Lung (tissue), 12 donors: Measurements from ENCODE around the gene SLC6A6. TPM values are rescaled to one million over a fixed set of nuclear protein-coding genes. Genes with fewer than 3 reads are reported as not detected.
"Not testable (repeated sequence)": the region's sequence is repeated elsewhere in the genome, so short reads cannot be mapped to it uniquely, and the experiment has no call there.

Experiments
- ATAC-seq: fragments of 200-7000 bp; cut with Tn5 transposase; one replicate; pipeline ENCODE4 v1.9.1; 2020; ENCODE audit warnings: moderate number of reproducible peaks; ENCODE audit not compliant: insufficient read depth, low FRiP score
- DNase-seq, 3 donors: peaks; one replicate each; pipeline ENCODE4 v3.0.0-alpha.2; 2013 to 2017
- H3K27ac ChIP-seq, 2 donors: one replicate each; pipeline ENCODE4 v1.5.1; 2013; ENCODE audit warnings: mild to moderate bottlenecking in 2 of 2, moderate library complexity in 2 of 2, control low read depth in 1 of 2, inconsistent platforms in 1 of 2, low read depth in 1 of 2, low read length in 1 of 2
- H3K27me3 ChIP-seq, 3 donors: one replicate each; pipeline ENCODE4 v1.5.1; 2013; ENCODE audit warnings: low read length in 2 of 3; ENCODE audit not compliant: control insufficient read depth in 3 of 3, insufficient read depth in 3 of 3
- H3K36me3 ChIP-seq, 4 donors: one replicate each; pipeline ENCODE4 v1.5.1; 2013; ENCODE audit warnings: low read length in 4 of 4, mild to moderate bottlenecking in 1 of 4, moderate library complexity in 1 of 4; ENCODE audit not compliant: control insufficient read depth in 4 of 4, insufficient read depth in 4 of 4
- H3K4me1 ChIP-seq, 5 donors: one replicate each; pipeline ENCODE4 v1.5.1; 2013; ENCODE audit warnings: low read length in 5 of 5, mild to moderate bottlenecking in 2 of 5, moderate library complexity in 1 of 5; ENCODE audit not compliant: control insufficient read depth in 5 of 5, insufficient read depth in 5 of 5
- H3K4me3 ChIP-seq: one replicate; pipeline ENCODE4 v1.5.1; 2013; ENCODE audit warnings: mild to moderate bottlenecking, control low read depth, moderate library complexity
- H3K9ac ChIP-seq, 2 donors: one replicate each; pipeline ENCODE4 v1.5.1; 2013; ENCODE audit warnings: low read length in 2 of 2, control low read depth in 1 of 2; ENCODE audit not compliant: insufficient read depth in 1 of 2
- H3K9me3 ChIP-seq, 4 donors: one replicate each; pipeline ENCODE4 v1.5.1; 2013; ENCODE audit warnings: low read length in 3 of 4, mild to moderate bottlenecking in 1 of 4, moderate library complexity in 1 of 4; ENCODE audit not compliant: control insufficient read depth in 4 of 4, insufficient read depth in 3 of 4
- CTCF ChIP-seq: IDR thresholded peaks from 2 replicates; pipeline ENCODE4 v1.5.1; 2012; ENCODE audit warnings: mild to moderate bottlenecking; ENCODE audit errors: control extremely low read depth, extremely low read depth
- WGBS, 2 donors: extraction: QIAGEN DNeasy Blood & Tissue Kit; methylation state at CpG; one replicate each; pipeline ENCODE4 v1.1.7; 2013; 5-methylcytosine and 5-hydroxymethylcytosine counted together
- polyA plus RNA-seq, 2 donors: library from polyadenylated mRNA; stranded (reverse); fragments of 200-250 nt; gene quantifications; one replicate each; pipeline ENCODE4 v1.2.1, GENCODE V29; 2013
- total RNA-seq, 2 donors: library from RNA; depleted of rRNA in 1 of 2; stranded (reverse); fragments of >200 nt in 1 of 2; gene quantifications; one replicate each; pipeline ENCODE4 v1.2.1, GENCODE V29; 2014 to 2021
- donor health status: control.
- donor health status: control.
- donor health status: Bipolar disorder and iron deficiency.
- donor health status: healthy.
- donor health status: DM: yes; HTN: yes; CAD: no.

Gene SLC6A6
- total and polyA plus RNA-seq, 4 donors = 16.1 to 96.3 (median 57.4) TPM

DNA sequence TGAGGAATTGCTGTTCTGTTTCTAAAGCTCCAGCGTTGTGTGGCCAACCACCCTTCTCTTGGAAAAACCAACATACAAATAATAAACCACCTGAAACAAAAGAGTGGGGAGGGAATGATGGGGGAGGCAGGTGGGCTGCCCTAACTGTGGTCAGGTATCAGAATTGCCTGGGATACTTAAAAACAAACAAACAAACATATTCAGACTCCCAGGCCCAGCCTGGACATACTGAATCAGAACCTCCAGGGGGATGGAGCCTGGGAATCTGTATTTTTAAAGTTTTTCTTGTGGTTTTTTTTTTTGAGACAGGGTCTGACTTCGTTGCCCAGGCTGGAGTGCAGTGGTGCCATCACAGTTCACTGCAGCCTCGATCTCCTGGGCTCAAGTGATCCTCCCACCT is 4.4 kb downstream of the SLC6A6 start:
- Histone ChIP-seq H3K36me3 (peaks cover 0 to 6% (median 1%) of the 10 kb centered on the region in 4 donors), H3K9me3 (no peaks in the 10 kb centered on the region), H3K27ac (no peak overlapping the region), H3K9ac (no peak overlapping the region), H3K4me3 (no peak overlapping the region), H3K4me1 (peaks cover 4 to 30% (median 18%) of the 10 kb centered on the region in 5 donors), H3K27me3 (no peaks in the 10 kb centered on the region)
- ATAC-seq (no peak), DNase-seq (no peak)
- TF ChIP-seq CTCF = no peak
- WGBS, 2 donors = 86 to 90% methylated on average over 3 of the region's 3 CpGs

DNA sequence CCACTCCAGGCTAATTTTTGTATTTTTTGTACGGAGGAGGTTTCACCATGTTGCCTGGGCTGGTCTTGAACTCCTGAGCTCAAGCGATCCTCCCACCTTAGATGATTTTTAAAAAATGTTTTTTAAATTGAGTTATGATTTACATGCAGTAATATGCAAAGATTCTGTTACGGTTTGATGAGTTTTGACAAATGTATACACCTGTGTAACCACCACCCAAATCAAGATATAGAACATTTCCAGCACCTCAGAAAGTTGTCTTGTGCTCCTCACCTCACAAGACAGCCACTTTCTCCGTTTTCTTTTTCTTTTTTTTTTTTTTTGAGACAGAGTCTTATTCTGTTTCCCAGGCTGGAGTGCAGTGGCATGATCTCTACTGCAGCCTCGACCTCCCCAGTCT is 4.8 kb downstream of the SLC6A6 start:
- Histone ChIP-seq H3K27ac (no peak overlapping the region), H3K4me1 (peaks cover 4 to 30% (median 18%) of the 10 kb centered on the region in 5 donors)
- 89 to 90% methylated on average over 5 of the region's 5 CpGs for WGBS, 2 donors

DNA sequence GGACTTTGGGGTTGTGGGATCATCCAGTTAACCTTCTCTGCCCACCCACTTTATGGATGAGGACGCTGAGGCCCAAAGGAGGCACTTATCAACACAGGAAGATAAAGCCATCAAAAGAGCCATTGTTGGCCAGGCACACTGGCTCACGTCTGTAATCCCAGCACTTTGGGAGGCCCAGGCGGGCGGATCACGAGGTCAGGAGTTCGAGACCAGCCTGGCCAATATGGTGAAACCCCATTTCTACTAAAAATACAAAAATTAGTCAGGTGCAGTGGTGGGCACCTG is 7.3 kb downstream of the SLC6A6 start:
- Histone ChIP-seq H3K4me1 (peaks cover 0 to 24% (median 22%) of the 10 kb centered on the region in 5 donors), H3K27ac (peak overlapping the region in 1 of 2 donors; percentile 68)
- 90 to 92% methylated on average over 6 of the region's 6 CpGs for whole genome bisulfite sequencing, 2 donors
- H3K4me3 ChIP-seq, H3K36me3 ChIP-seq, DNase-seq, H3K9me3 ChIP-seq, H3K9ac ChIP-seq, H3K27me3 ChIP-seq, ATAC-seq: not testable (repeated sequence)

More for the DNA sequence above, 4.8 kb downstream of the SLC6A6 start:
- peaks cover 0 to 6% (median 2%) of the 10 kb centered on the region in 4 donors for H3K36me3 ChIP-seq
- H3K4me3 ChIP-seq = no peak overlapping the region
- no peak for TF ChIP-seq CTCF
- no peak for DNase-seq
- no peak for ATAC-seq
- no peak overlapping the region for H3K9ac ChIP-seq
- H3K27me3 ChIP-seq = no peaks in the 10 kb centered on the region
- H3K9me3 ChIP-seq = no peaks in the 10 kb centered on the region

DNA sequence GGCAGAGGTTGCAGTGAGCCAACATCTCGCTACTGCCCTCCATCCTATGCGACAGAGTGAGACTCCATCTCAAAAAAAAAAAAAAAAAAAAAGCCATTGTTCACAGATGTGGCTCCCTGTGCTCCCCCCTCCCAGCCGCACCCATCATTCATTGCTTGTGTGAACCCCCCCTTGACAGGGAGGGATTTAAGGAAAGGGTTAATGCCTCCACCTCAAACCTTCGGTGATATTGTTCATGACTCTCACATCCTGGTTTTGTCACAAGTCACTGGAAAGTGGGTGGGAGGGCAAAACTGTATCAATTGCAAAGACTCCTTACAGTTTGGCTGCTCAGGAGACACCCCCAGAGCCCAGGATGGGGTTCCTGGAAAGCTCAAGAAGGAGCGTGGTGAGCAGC is 7.7 kb downstream of the SLC6A6 start:
- Histone ChIP-seq H3K4me3 (no peak overlapping the region), H3K4me1 (peaks cover 0 to 24% (median 18%) of the 10 kb centered on the region in 5 donors), H3K27ac (peak overlapping the region in 1 of 2 donors; percentile 77), H3K27me3 (no peaks in the 10 kb centered on the region), H3K9me3 (no peaks in the 10 kb centered on the region), H3K36me3 (peaks cover 0 to 6% (median 2%) of the 10 kb centered on the region in 4 donors), H3K9ac (no peak overlapping the region)
- no peak for ATAC-seq
- WGBS, 2 donors = 77 to 84% methylated on average over 5 of the region's 5 CpGs
- no peak for DNase-seq
- no peak for TF ChIP-seq CTCF
